ENCODE measurements around the gene CRELD2.

The CRELD2 gene

GRCh38 chr22:49959782-49960158 lies 41.3 kb downstream of the CRELD2 start:
- no peak for DNase-seq

GRCh38 chr22:49960159-49961004 lies 41.9 kb downstream of the CRELD2 start, which contains the start of gene PIM3:
Gene PIM3 (plus strand): TSS chr22:49960772. CDS start chr22:49960948, 176 bp downstream.
- peak; percentile 97 for DNase-seq

- DNase-seq = peak; percentile 62
Measured at GRCh38 chr22:49961005-49961600, 42.7 kb downstream of the CRELD2 start.

GRCh38 chr22:49961601-49962011 lies 43.2 kb downstream of the CRELD2 start:
- no peak for DNase-seq

GRCh38 chr22:49962012-49962750 lies 43.7 kb downstream of the CRELD2 start:
- peak; percentile 88 for DNase-seq

- DNase-seq = no peak
Measured at GRCh38 chr22:49962751-49963646, 44.6 kb downstream of the CRELD2 start.

GRCh38 chr22:49963647-49964026 lies 45.2 kb downstream of the CRELD2 start:
- no peak for DNase-seq

GRCh38 chr22:49964136-49965090 lies 46.0 kb downstream of the CRELD2 start:
- DNase-seq = no peak

- no peak for DNase-seq
Measured at GRCh38 chr22:49965091-49966040, 46.9 kb downstream of the CRELD2 start.

GRCh38 chr22:49966041-49966773 lies 47.8 kb downstream of the CRELD2 start:
- DNase-seq = no peak

- DNase-seq = no peak
Measured at GRCh38 chr22:49966774-49967705, 48.6 kb downstream of the CRELD2 start.

- peak; percentile 65 for DNase-seq
Measured at GRCh38 chr22:49967706-49968208, 49.3 kb downstream of the CRELD2 start.

- no peak for DNase-seq
Measured at GRCh38 chr22:49968313-49968830, 49.9 kb downstream of the CRELD2 start.

GRCh38 chr22:49968831-49969661 lies 50.6 kb downstream of the CRELD2 start:
- DNase-seq = no peak

- no peak for DNase-seq
Measured at GRCh38 chr22:49969751-49970527, 51.5 kb downstream of the CRELD2 start.

All from eye (tissue), 1 donor.